WTC11 (cell line): Measurements from ENCODE around the gene SRSF8.

Source experiments
- CTCF ChIP-seq: fragments of 200-600 bp; IDR thresholded peaks from 2 replicates; pipeline ENCODE4 v1.8.0; 2022; ENCODE audit warnings: antibody characterized with exemption
- ELF4 ChIP-seq: sonication (generic); formaldehyde crosslinking; IDR thresholded peaks from 2 replicates; pipeline ENCODE4 v1.8.1; 2022; ENCODE audit warnings: low read depth, mild to moderate bottlenecking, moderate library complexity, missing genetic modification reagents
- FOXK1 ChIP-seq: sonication (generic); formaldehyde crosslinking; IDR thresholded peaks from 2 replicates; pipeline ENCODE4 v1.8.0; 2022; ENCODE audit warnings: mild to moderate bottlenecking, moderate library complexity, missing genetic modification reagents
- GABPB1 ChIP-seq: sonication (generic); formaldehyde crosslinking; IDR thresholded peaks from 2 replicates; pipeline ENCODE4 v1.8.1; 2023; ENCODE audit warnings: mild to moderate bottlenecking, missing genetic modification reagents
- IRF1 ChIP-seq: sonication (generic); formaldehyde crosslinking; IDR thresholded peaks from 2 replicates; pipeline ENCODE4 v1.8.0; 2023; ENCODE audit warnings: missing genetic modification reagents
- NFYB ChIP-seq: sonication (generic); formaldehyde crosslinking; conservative IDR thresholded peaks from 2 replicates; pipeline ENCODE4 v1.8.0; 2022; ENCODE audit warnings: low read depth, missing genetic modification reagents
- TCF7 ChIP-seq: sonication (generic); formaldehyde crosslinking; IDR thresholded peaks from 2 replicates; pipeline ENCODE4 v1.8.0; 2022; ENCODE audit warnings: mild to moderate bottlenecking, low read depth, missing genetic modification reagents, moderate library complexity
- ZNF532 ChIP-seq: fragments of 250-450 bp; sonication (Bioruptor Pico); IDR thresholded peaks from 2 replicates; pipeline ENCODE4 v1.9.0; 2021; ENCODE audit warnings: mild to moderate bottlenecking, borderline replicate concordance

- no peak for TF ChIP-seq ZNF532 (CRISPR knock-in tag)
- no peak for TF ChIP-seq FOXK1 (CRISPR knock-in tag)
- no peak for TF ChIP-seq CTCF
- no peak for TF ChIP-seq GABPB1 (CRISPR knock-in tag)
- no peak for TF ChIP-seq NFYB (CRISPR knock-in tag)
- no peak for TF ChIP-seq ELF4
- TF ChIP-seq TCF7 (CRISPR knock-in tag), result no peak
- no peak for TF ChIP-seq IRF1 (CRISPR knock-in tag)
Measured at GRCh38 chr11:95076416-95076815, 9.7 kb downstream of the SRSF8 start.
